Uterus (tissue), 4 donors: Measurements from ENCODE around the gene SOX5. TPM values are rescaled to one million over a fixed set of nuclear protein-coding genes. Genes with fewer than 3 reads are reported as not detected.

ENCODE experiments used
- DNase-seq, 2 donors: peaks; one replicate each; pipeline ENCODE4 v3.0.0-alpha.2; 2019 to 2020
- H3K27ac ChIP-seq, 2 donors: fragments of 200-600 bp; sonication (generic); 1 replicate in 1 of 2; 2 replicates in 1 of 2; pipeline ENCODE4 v1.5.1; 2016 to 2018
- H3K27me3 ChIP-seq, 2 donors: fragments of 200-600 bp; sonication (generic); one replicate each; pipeline ENCODE4 v1.5.1; 2018 to 2019; ENCODE audit warnings: control low read depth in 1 of 2
- H3K36me3 ChIP-seq, 2 donors: fragments of 200-600 bp; sonication (generic); one replicate each; pipeline ENCODE4 v1.5.1; 2019; ENCODE audit warnings: control low read depth in 1 of 2
- H3K4me1 ChIP-seq, 2 donors: fragments of 200-600 bp; sonication (generic); one replicate each; pipeline ENCODE4 v1.5.1; 2018 to 2019; ENCODE audit warnings: control low read depth in 1 of 2
- H3K4me3 ChIP-seq, 2 donors: fragments of 200-600 bp; sonication (generic); 1 replicate in 1 of 2; 2 replicates in 1 of 2; pipeline ENCODE4 v1.5.1; 2018 to 2019; ENCODE audit warnings: mild to moderate bottlenecking in 1 of 2
- H3K9me3 ChIP-seq, 2 donors: fragments of 200-600 bp; sonication (generic); one replicate each; pipeline ENCODE4 v1.5.1; 2019; ENCODE audit warnings: control low read depth in 1 of 2
- CTCF ChIP-seq, 4 experiments: fragments of 200-600 bp in 2 of 4; fragments of 450-650 bp in 2 of 4; sonication (generic) in 2 of 4; IDR thresholded peaks; one replicate each; pipeline ENCODE4 v1.5.1; 2016 to 2019; ENCODE audit warnings: antibody characterized with exemption in 4 of 4, mild to moderate bottlenecking in 2 of 4, moderate library complexity in 1 of 4
- POLR2A ChIP-seq, 2 donors: fragments of 450-650 bp; IDR thresholded peaks; one replicate each; pipeline ENCODE4 v1.6.1; 2016; ENCODE audit warnings: antibody characterized with exemption in 2 of 2, mild to moderate bottlenecking in 1 of 2, moderate library complexity in 1 of 2
- intact Hi-C: fragments of 100-400 bp; cut with DNase I; formaldehyde crosslinking; loops from one replicate; pipeline ENCODE4 v1.15.1; 2023; ENCODE audit warnings: low total_unique reads
- total RNA-seq, 4 donors: library from RNA; depleted of rRNA in 3 of 4; stranded (reverse); fragments of >200 nt in 3 of 4; gene quantifications; one replicate each; pipeline versions ENCODE4 v1.1.0 to v1.2.4, GENCODE V29; 2014 to 2023
- donor health status: DM: yes; HTN: yes; CAD: no.

The SOX5 gene
- total RNA-seq, 4 donors from 2014 or later = 9.1 to 69.5 (median 31.2) TPM

DNA sequence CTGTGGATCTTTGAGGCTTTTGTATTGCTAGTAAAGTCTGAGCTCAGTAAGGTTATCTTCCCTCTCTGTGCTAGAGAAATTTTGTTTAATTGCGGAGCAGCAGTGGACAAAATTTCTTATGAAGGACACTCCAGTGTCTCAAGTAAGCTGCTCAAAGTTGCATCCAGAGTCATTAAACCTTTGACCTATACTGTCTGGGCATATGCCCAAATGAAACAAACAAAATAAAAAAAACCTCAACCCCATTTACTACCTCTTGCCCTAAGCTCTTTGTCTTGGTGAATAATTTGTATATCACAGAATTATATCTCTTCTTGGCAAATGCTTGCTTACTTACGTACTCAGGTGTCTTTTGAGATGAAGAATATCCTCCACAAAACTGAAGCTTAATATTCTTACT lies 465.2 kb downstream of the SOX5 start:
- no peak for DNase-seq
- Histone ChIP-seq H3K36me3 (no peaks in the 10 kb centered on the region), H3K27ac (no peak overlapping the region), H3K4me1 (no peaks in the 10 kb centered on the region), H3K4me3 (no peak overlapping the region), H3K27me3 (no peaks in the 10 kb centered on the region), H3K9me3 (peaks cover 0 to 1% of the 10 kb centered on the region in 2 donors)
- TF ChIP-seq CTCF (IDR thresholded peaks at IDR 0.05) (no peak), POLR2A (IDR thresholded peaks at IDR 0.05) (no peak)
- intact Hi-C loops = no loop called here

GRCh38 chr12:23482571-23482970 lies 466.9 kb downstream of the SOX5 start:
- H3K4me3 ChIP-seq = no peak overlapping the region
- intact Hi-C loops = no loop called here
- DNase-seq = no peak
- H3K9me3 ChIP-seq = peaks cover 0 to 3% of the 10 kb centered on the region in 2 donors
- H3K27ac ChIP-seq = no peak overlapping the region
- no peak for TF ChIP-seq CTCF (IDR thresholded peaks at IDR 0.05)
- no peak for TF ChIP-seq POLR2A (IDR thresholded peaks at IDR 0.05)
- H3K4me1 ChIP-seq = no peaks in the 10 kb centered on the region
- no peaks in the 10 kb centered on the region for H3K27me3 ChIP-seq
- no peaks in the 10 kb centered on the region for H3K36me3 ChIP-seq
